Measurements from ENCODE around the gene IL15RA.

GRCh38 chr10:5911670-5912069 is 65.7 kb downstream of the IL15RA start:
- TF ChIP-seq NFE2L2 (conservative IDR thresholded peaks at IDR 0.05; ENCODE audit: low read length) (no peak), CTCF (IDR thresholded peaks at IDR 0.05) (no peak), RFX5 (IDR thresholded peaks at IDR 0.05) (no peak), MAX (IDR thresholded peaks at IDR 0.05) (no peak)
